Head of caudate nucleus (tissue), 42 donors: ENCODE measurements around the gene SLC44A1.
"Not testable (repeated sequence)": the region's sequence is repeated elsewhere in the genome, so short reads cannot be mapped to it uniquely, and the experiment has no call there.

Experiments used
- DNase-seq, 42 donors: peaks; one replicate each; pipeline versions ENCODE4 v3.0.0 to v3.0.0-alpha.2; 2020 to 2021; ENCODE audit warnings: mixed read lengths in 7 of 42
- intact Hi-C: fragments of 100-400 bp; cut with DNase I; formaldehyde crosslinking; loops from one replicate; pipeline ENCODE4 v1.15.0; 2022

The SLC44A1 gene

GRCh38 chr9:105241356-105242043 is 3.0 kb upstream of the SLC44A1 start:
- DNase-seq, result no peak
- intact Hi-C loops, result loop anchor here (5.0 to 10.0 kb wide), 4 partner anchors 56 to 317 kb away; partner anchors contain the start of gene ABCA1

GRCh38 chr9:105242062-105242461 is 2.4 kb upstream of the SLC44A1 start:
- DNase-seq, result no peak
- intact Hi-C loops, result loop anchor here (5.0 to 10.0 kb wide), 4 partner anchors 55 to 317 kb away; partner anchors contain the start of gene ABCA1

GRCh38 chr9:105242557-105242956 is 1.9 kb upstream of the SLC44A1 start:
- DNase-seq, result no peak
- intact Hi-C loops, result loop anchor here (5.0 to 10.0 kb wide), 4 partner anchors 55 to 318 kb away; partner anchors contain the start of gene ABCA1

- DNase-seq, result no peak
- intact Hi-C loops, result loop anchor here (5.0 to 10.0 kb wide), 4 partner anchors 54 to 318 kb away; partner anchors contain the start of gene ABCA1
Measured at GRCh38 chr9:105243015-105243686, 1.3 kb upstream of the SLC44A1 start.

GRCh38 chr9:105244734-105245028 is 230 bp downstream of the SLC44A1 start:
- peak in 3 of 42 donors; percentile 12 to 30 (median 22) for DNase-seq
- intact Hi-C loops, result loop anchor here (5.0 to 10.0 kb wide), 4 partner anchors 53 to 320 kb away; partner anchors contain the start of gene ABCA1

GRCh38 chr9:105245029-105245890 is 809 bp downstream of the SLC44A1 start:
- DNase-seq, result peak; percentile 16 to 81 (median 62)
- intact Hi-C loops, result loop anchor here (10.0 kb wide), 3 partner anchors 90 to 320 kb away; partner anchors contain the start of gene ABCA1

GRCh38 chr9:105245891-105246161 is 1.4 kb downstream of the SLC44A1 start:
- DNase-seq, result no peak
- intact Hi-C loops, result loop anchor here (10.0 kb wide), 3 partner anchors 91 to 321 kb away; partner anchors contain the start of gene ABCA1

GRCh38 chr9:105246656-105247173 is 2.3 kb downstream of the SLC44A1 start:
- DNase-seq, result peak in 2 of 42 donors; percentile 18 to 28
- intact Hi-C loops, result loop anchor here (10.0 kb wide), 3 partner anchors 92 to 322 kb away; partner anchors contain the start of gene ABCA1

GRCh38 chr9:105248691-105249090 is 4.2 kb downstream of the SLC44A1 start:
- DNase-seq, result no peak
- intact Hi-C loops, result loop anchor here (10.0 kb wide), 3 partner anchors 94 to 324 kb away; partner anchors contain the start of gene ABCA1

GRCh38 chr9:105251133-105251532 is 6.7 kb downstream of the SLC44A1 start:
- intact Hi-C loops, result no loop called here
- DNase-seq, result no peak

- DNase-seq, result no peak
Measured at GRCh38 chr9:105251733-105252404, 7.4 kb downstream of the SLC44A1 start.

GRCh38 chr9:105252405-105252756 is 7.9 kb downstream of the SLC44A1 start:
- DNase-seq, result no peak
- intact Hi-C loops, result no loop called here

More at GRCh38 chr9:105251733-105252404, 7.4 kb downstream of the SLC44A1 start:
- intact Hi-C loops, result no loop called here

- intact Hi-C loops, result no loop called here
- no peak for DNase-seq
Measured at GRCh38 chr9:105254226-105254625, 9.8 kb downstream of the SLC44A1 start.

- DNase-seq, result no peak
- intact Hi-C loops, result no loop called here
Measured at GRCh38 chr9:105255421-105255820, 11.0 kb downstream of the SLC44A1 start.

GRCh38 chr9:105256569-105256968 is 12.1 kb downstream of the SLC44A1 start:
- intact Hi-C loops, DNase-seq: not testable (repeated sequence)

GRCh38 chr9:105257809-105258208 is 13.4 kb downstream of the SLC44A1 start:
- DNase-seq, result no peak
- intact Hi-C loops, result no loop called here

GRCh38 chr9:105258225-105258737 is 13.8 kb downstream of the SLC44A1 start:
- intact Hi-C loops, result no loop called here

GRCh38 chr9:105259274-105259673 is 14.8 kb downstream of the SLC44A1 start:
- DNase-seq, result no peak
- intact Hi-C loops, result no loop called here

More at GRCh38 chr9:105258225-105258737, 13.8 kb downstream of the SLC44A1 start:
- DNase-seq, result no peak
